ENCODE data around the gene PTPRM.

PTPRM gene

DNA sequence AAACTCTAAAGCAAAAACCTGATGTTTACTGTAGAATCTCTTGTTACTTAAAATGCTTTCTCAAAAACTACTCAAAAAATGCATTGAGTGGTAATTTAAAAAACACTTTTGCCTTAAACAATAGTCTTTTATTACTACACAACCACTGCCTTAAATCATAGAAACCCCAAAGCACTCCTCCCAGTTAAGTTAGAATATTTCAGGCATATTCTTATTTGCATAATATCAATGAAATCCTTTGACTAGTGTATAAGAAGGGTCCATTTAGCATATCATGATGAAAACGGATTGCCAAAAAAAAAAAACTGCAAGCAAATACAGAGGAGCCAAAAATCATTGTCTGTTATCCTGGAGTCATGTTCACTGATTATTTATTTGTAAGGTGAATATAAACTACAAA lies 119.2 kb downstream of the PTPRM start:
- no peaks in the 10 kb centered on the region for H3K4me1 ChIP-seq (ENCODE audit: control insufficient read depth, low read length)
- no peaks in the 10 kb centered on the region for H3K27me3 ChIP-seq (ENCODE audit: control insufficient read depth, low read length)
- H3K27ac ChIP-seq (ENCODE audit: low read depth, low read length), result no peak overlapping the region
- H3K36me3 ChIP-seq (ENCODE audit: control insufficient read depth, low read length), result no peaks in the 10 kb centered on the region
- no peaks in the 10 kb centered on the region for H3K79me2 ChIP-seq (ENCODE audit: control insufficient read depth, low read length)
- TF ChIP-seq, protein P1, sequence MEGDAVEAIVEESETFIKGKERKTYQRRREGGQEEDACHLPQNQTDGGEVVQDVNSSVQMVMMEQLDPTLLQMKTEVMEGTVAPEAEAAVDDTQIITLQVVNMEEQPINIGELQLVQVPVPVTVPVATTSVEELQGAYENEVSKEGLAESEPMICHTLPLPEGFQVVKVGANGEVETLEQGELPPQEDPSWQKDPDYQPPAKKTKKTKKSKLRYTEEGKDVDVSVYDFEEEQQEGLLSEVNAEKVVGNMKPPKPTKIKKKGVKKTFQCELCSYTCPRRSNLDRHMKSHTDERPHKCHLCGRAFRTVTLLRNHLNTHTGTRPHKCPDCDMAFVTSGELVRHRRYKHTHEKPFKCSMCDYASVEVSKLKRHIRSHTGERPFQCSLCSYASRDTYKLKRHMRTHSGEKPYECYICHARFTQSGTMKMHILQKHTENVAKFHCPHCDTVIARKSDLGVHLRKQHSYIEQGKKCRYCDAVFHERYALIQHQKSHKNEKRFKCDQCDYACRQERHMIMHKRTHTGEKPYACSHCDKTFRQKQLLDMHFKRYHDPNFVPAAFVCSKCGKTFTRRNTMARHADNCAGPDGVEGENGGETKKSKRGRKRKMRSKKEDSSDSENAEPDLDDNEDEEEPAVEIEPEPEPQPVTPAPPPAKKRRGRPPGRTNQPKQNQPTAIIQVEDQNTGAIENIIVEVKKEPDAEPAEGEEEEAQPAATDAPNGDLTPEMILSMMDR (IDR thresholded peaks at IDR 0.05; ENCODE audit: low read depth, low read length, poor library complexity, severe bottlenecking), result no peak
- TF ChIP-seq EZH2phosphoT487 (IDR thresholded peaks at IDR 0.05; ENCODE audit: borderline replicate concordance, low read length), result no peak
- H3K9me2 ChIP-seq (replicated peaks; ENCODE audit: control insufficient read depth, low read length), result no peaks in the 10 kb centered on the region
- no peaks in the 10 kb centered on the region for H4K20me1 ChIP-seq (ENCODE audit: control insufficient read depth, insufficient read depth, low read depth, low read length)
- H3K4me3 ChIP-seq (ENCODE audit: low read length), result no peak overlapping the region
- H3F3A ChIP-seq (ENCODE audit: control insufficient read depth, insufficient read depth), result no peaks in the 10 kb centered on the region
- no peak overlapping the region for H3K4me2 ChIP-seq (ENCODE audit: low read length)
- no peaks in the 10 kb centered on the region for H3K9me3 ChIP-seq (ENCODE audit: control insufficient read depth, insufficient read depth, low read length)

DNA sequence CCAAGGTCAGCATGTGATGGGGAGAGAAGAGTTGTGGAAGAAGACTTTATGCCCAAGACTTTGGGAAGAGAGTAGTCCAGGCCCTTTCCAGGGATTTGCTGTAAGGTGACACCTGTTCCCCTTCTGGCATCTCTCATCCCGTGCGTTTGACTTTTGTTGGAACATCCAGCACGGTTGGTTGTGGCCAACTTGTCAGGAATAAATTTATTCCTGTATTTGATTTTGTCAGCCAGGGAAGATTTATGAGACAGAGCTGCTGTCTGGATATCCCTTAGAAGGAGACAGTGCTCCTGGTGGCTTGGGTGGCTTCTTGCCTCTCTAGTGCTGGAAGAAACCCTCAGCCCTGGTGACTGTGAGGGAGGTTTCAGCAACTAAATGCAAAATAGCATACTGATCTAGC lies 121.5 kb downstream of the PTPRM start:
- Histone ChIP-seq H3K4me1 (ENCODE audit: control insufficient read depth, low read length) (no peaks in the 10 kb centered on the region), H3K4me3 (ENCODE audit: low read length) (no peak overlapping the region), H3K27me3 (ENCODE audit: control insufficient read depth, low read length) (no peaks in the 10 kb centered on the region), H3K9me2 (replicated peaks; ENCODE audit: control insufficient read depth, low read length) (no peaks in the 10 kb centered on the region), H3K4me2 (ENCODE audit: low read length) (no peak overlapping the region), H4K20me1 (ENCODE audit: control insufficient read depth, insufficient read depth, low read depth, low read length) (no peaks in the 10 kb centered on the region), H3K27ac (ENCODE audit: low read depth, low read length) (no peak overlapping the region), H3K79me2 (ENCODE audit: control insufficient read depth, low read length) (no peaks in the 10 kb centered on the region), H3F3A (ENCODE audit: control insufficient read depth, insufficient read depth) (no peaks in the 10 kb centered on the region), H3K36me3 (ENCODE audit: control insufficient read depth, low read length) (no peaks in the 10 kb centered on the region), H3K9me3 (ENCODE audit: control insufficient read depth, insufficient read depth, low read length) (no peaks in the 10 kb centered on the region)
- no peak for TF ChIP-seq EZH2phosphoT487 (IDR thresholded peaks at IDR 0.05; ENCODE audit: borderline replicate concordance, low read length)
- TF ChIP-seq, protein P1 (IDR thresholded peaks at IDR 0.05; ENCODE audit: low read depth, low read length, poor library complexity, severe bottlenecking), result no peak

DNA sequence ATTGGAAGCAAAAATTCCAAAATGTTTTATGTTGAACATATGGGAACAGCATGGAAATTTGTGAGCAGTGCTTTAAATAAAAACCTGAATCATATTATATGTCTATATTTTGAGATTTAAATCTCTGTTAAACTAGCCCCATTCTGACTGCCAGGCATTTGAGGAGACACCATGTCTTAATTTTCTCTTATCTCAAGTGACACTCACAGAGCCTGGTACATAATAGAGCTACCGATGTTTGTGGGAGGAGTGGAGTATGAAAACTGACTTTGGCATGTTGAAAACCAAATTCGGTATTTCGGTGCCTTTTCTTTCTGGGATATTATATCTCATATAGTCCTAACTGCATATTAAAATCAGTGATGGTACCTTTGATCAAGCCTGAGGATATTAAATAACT lies 124.1 kb downstream of the PTPRM start:
- no peak overlapping the region for H3K4me2 ChIP-seq (ENCODE audit: low read length)
- H3K4me3 ChIP-seq (ENCODE audit: low read length), result no peak overlapping the region

More for the DNA sequence above, 124.1 kb downstream of the PTPRM start:
- TF ChIP-seq, protein P1 (IDR thresholded peaks at IDR 0.05; ENCODE audit: low read depth, low read length, poor library complexity, severe bottlenecking), result no peak
- TF ChIP-seq EZH2phosphoT487 (IDR thresholded peaks at IDR 0.05; ENCODE audit: borderline replicate concordance, low read length), result no peak
- Histone ChIP-seq H3K27ac (ENCODE audit: low read depth, low read length) (no peak overlapping the region), H3K4me1 (ENCODE audit: control insufficient read depth, low read length) (no peaks in the 10 kb centered on the region), H3K9me2 (replicated peaks; ENCODE audit: control insufficient read depth, low read length) (no peaks in the 10 kb centered on the region), H3F3A (ENCODE audit: control insufficient read depth, insufficient read depth) (no peaks in the 10 kb centered on the region), H4K20me1 (ENCODE audit: control insufficient read depth, insufficient read depth, low read depth, low read length) (no peaks in the 10 kb centered on the region), H3K79me2 (ENCODE audit: control insufficient read depth, low read length) (no peaks in the 10 kb centered on the region), H3K27me3 (ENCODE audit: control insufficient read depth, low read length) (no peaks in the 10 kb centered on the region), H3K36me3 (ENCODE audit: control insufficient read depth, low read length) (no peaks in the 10 kb centered on the region), H3K9me3 (ENCODE audit: control insufficient read depth, insufficient read depth, low read length) (no peaks in the 10 kb centered on the region)
